ENCODE measurements around the gene FRY.

Gene FRY

DNA sequence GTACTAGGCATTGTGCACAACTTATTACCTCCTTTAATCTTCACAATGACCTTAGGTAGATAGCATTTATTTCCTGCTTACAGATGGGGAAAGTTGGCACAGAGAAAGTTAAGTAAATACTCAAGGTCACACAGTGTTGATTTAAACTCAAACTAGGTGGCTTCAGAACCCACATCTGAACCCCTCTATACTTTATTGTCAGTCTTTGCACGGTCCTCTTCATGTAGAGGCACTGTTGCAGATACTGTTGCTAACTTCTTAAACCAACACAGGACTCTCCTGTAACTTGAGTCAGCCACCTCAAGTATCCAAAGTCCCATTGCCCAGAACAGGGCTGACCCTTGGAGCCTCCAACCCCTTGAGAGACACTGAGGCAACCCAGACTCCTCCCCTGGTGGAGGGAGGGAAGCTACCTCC is 48.8 kb downstream of the FRY start:
- Histone ChIP-seq H3K4me3 (ENCODE audit: low read depth, low read length) (no peak overlapping the region), H3K36me3 (ENCODE audit: control insufficient read depth, insufficient read depth, low read length) (no peaks in the 10 kb centered on the region), H3K9ac (ENCODE audit: low read length) (no peak overlapping the region), H3K9me3 (ENCODE audit: control insufficient read depth, insufficient read depth, low read depth, low read length) (no peaks in the 10 kb centered on the region), H3K27me3 (ENCODE audit: control insufficient read depth, insufficient read depth, low read length) (no peaks in the 10 kb centered on the region), H3K4me1 (ENCODE audit: control insufficient read depth, insufficient read depth, low read length) (0 out of 2 replicates have a peak, but pooled peaks cover 4% of the 10 kb centered on the region), H3K27ac (ENCODE audit: low read depth, low read length) (no peak overlapping the region)

DNA sequence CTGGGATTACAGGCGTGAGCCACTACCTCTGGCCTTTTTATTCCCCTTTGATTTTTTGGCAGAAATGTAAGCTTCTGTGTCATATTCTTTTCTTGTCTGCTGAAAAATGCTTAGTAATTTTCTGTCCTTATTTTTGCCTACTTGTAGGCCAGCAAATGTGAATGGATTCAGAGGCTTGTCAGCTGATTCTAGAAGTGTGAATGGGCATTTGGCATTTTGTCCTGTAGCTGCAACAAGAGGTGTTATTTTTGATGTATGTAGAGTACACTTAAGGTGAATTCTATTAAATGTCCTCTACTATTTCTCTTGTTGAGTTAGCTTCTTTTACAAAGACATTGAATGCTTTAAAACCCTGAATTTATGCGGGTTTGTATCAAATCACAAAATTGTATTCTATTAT is 50.0 kb downstream of the FRY start:
- 0 out of 2 replicates have a peak, but pooled peaks cover 4% of the 10 kb centered on the region for H3K4me1 ChIP-seq (ENCODE audit: control insufficient read depth, insufficient read depth, low read length)
- no peaks in the 10 kb centered on the region for H3K36me3 ChIP-seq (ENCODE audit: control insufficient read depth, insufficient read depth, low read length)
- H3K27ac ChIP-seq (ENCODE audit: low read depth, low read length): no peak overlapping the region
- H3K9me3 ChIP-seq (ENCODE audit: control insufficient read depth, insufficient read depth, low read depth, low read length): no peaks in the 10 kb centered on the region
- no peak overlapping the region for H3K9ac ChIP-seq (ENCODE audit: low read length)
- no peaks in the 10 kb centered on the region for H3K27me3 ChIP-seq (ENCODE audit: control insufficient read depth, insufficient read depth, low read length)
- H3K4me3 ChIP-seq (ENCODE audit: low read depth, low read length): no peak overlapping the region

DNA sequence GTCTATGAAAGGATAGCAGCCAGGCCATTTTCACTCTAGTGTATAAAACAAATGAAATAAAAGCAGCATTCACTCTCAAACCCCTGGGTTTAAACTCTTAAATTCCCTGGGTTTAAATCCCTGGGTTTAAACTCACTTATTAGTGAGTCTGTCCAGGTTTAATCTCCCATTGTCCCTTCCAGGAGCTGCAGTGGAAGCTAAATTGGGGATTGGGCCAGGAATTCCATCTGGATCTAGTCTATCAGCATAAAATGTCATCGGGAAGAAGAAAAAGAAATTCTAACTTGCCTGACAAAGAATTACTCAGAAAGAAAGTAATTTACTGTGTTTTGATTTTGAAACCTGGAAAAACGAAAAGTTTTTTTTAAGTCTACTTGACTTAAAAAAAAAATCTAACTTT is 54.8 kb downstream of the FRY start:
- H3K27ac ChIP-seq (ENCODE audit: low read depth, low read length): no peak overlapping the region
- no peaks in the 10 kb centered on the region for H3K27me3 ChIP-seq (ENCODE audit: control insufficient read depth, insufficient read depth, low read length)
- no peaks in the 10 kb centered on the region for H3K36me3 ChIP-seq (ENCODE audit: control insufficient read depth, insufficient read depth, low read length)
- no peak overlapping the region for H3K4me3 ChIP-seq (ENCODE audit: low read depth, low read length)
- no peaks in the 10 kb centered on the region for H3K9me3 ChIP-seq (ENCODE audit: control insufficient read depth, insufficient read depth, low read depth, low read length)
- no peak overlapping the region for H3K9ac ChIP-seq (ENCODE audit: low read length)
- peaks cover 13% of the 10 kb centered on the region for H3K4me1 ChIP-seq (ENCODE audit: control insufficient read depth, insufficient read depth, low read length)

DNA sequence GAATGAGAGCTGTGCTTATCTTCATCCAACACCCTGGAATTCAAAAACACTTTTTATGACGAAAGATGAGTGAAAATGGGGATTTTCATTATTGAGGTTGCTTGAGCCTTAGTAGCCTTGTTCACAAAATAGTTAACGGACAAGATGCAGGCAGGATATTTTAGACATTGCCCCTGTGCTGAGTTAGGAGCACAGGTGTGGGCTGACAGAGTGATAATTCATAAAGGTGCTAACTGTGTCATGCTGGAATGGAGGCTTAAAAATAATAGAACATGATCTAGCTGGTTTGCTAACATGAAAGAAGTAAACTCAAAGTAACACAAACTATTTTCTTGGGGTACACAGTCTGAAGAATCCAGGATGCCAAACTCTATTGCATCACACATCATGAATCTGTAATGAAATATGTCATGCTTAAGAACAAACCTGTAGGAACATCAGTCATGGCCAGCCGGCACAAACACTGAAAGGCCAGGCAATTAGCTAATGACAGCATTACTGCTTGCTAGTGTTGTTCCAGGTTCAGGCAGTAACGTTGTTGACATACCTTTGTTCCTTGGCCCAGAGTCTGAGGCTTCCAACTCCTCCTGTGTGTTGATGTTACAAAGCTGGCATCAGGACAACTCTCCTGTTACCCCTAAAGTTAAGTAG is 55.3 kb downstream of the FRY start:
- H3K9ac ChIP-seq (ENCODE audit: low read length): no peak overlapping the region
- peaks cover 13% of the 10 kb centered on the region for H3K4me1 ChIP-seq (ENCODE audit: control insufficient read depth, insufficient read depth, low read length)
- no peak overlapping the region for H3K27ac ChIP-seq (ENCODE audit: low read depth, low read length)
- no peak overlapping the region for H3K4me3 ChIP-seq (ENCODE audit: low read depth, low read length)
- no peaks in the 10 kb centered on the region for H3K36me3 ChIP-seq (ENCODE audit: control insufficient read depth, insufficient read depth, low read length)
- H3K27me3 ChIP-seq (ENCODE audit: control insufficient read depth, insufficient read depth, low read length): no peaks in the 10 kb centered on the region
- H3K9me3 ChIP-seq (ENCODE audit: control insufficient read depth, insufficient read depth, low read depth, low read length): no peaks in the 10 kb centered on the region

DNA sequence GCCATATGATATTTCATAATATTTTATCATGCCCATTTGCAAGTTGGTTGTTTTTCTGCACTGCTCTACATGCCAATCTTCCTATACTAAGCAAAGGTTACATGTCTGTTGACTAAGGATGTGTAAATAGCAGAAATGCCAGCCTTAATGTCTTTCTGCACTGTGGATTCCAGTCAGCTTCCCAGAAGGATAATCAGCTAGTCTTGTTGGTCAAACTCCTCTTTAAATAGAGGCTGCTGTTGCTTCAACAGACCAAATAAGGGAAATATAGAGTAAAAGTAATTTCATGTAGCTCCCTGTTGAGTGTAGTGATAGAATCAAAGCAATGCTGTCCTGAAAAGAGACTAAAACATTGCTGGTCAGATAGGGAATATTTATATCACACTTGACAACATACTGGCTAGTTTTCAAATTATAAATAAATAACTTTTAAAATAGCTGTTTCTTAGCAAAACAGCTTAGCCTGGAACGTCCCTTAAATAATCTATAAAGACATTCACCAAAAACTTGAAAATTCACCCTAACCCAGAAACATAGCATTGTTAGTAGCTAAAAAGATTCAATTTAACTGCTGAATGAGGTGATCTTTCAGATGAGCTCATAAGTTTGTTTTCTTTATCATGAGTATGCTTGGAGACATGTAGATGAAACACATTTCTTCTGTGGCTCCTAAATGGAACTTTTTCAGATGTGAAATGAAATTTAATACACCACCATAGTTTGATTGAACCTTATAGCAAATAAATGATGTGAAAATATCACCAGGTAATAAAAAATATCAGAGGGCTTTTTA is 56.6 kb downstream of the FRY start:
- no peaks in the 10 kb centered on the region for H3K36me3 ChIP-seq (ENCODE audit: control insufficient read depth, insufficient read depth, low read length)
- no peak overlapping the region for H3K4me3 ChIP-seq (ENCODE audit: low read depth, low read length)
- no peak overlapping the region for H3K9ac ChIP-seq (ENCODE audit: low read length)
- peaks cover 9% of the 10 kb centered on the region for H3K4me1 ChIP-seq (ENCODE audit: control insufficient read depth, insufficient read depth, low read length)
- no peak overlapping the region for H3K27ac ChIP-seq (ENCODE audit: low read depth, low read length)
- H3K9me3 ChIP-seq (ENCODE audit: control insufficient read depth, insufficient read depth, low read depth, low read length): no peaks in the 10 kb centered on the region
- H3K27me3 ChIP-seq (ENCODE audit: control insufficient read depth, insufficient read depth, low read length): no peaks in the 10 kb centered on the region

DNA sequence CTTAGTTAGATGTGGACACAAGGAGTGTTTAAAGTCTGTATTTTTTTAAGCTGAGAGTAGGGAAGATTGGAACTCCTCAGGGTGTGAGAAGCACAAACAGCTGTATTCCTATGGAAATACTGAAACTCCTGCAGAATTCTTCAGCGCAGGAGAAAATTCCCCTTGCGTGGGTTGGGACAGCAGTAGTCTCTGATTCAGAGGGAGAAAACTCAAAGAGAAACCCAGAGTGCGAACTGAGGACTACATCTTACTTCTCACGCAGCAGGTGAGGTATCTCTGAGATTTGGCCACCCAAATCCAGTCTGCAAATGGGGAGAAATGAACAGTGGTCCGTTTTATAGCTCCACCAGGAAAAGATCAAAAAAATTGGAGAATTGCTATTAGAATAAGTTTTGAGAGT is 60.9 kb downstream of the FRY start:
- Histone ChIP-seq H3K36me3 (ENCODE audit: control insufficient read depth, insufficient read depth, low read length) (no peaks in the 10 kb centered on the region), H3K4me3 (ENCODE audit: low read depth, low read length) (no peak overlapping the region), H3K27ac (ENCODE audit: low read depth, low read length) (no peak overlapping the region), H3K27me3 (ENCODE audit: control insufficient read depth, insufficient read depth, low read length) (no peaks in the 10 kb centered on the region), H3K9ac (ENCODE audit: low read length) (no peak overlapping the region), H3K4me1 (ENCODE audit: control insufficient read depth, insufficient read depth, low read length) (peaks cover 9% of the 10 kb centered on the region), H3K9me3 (ENCODE audit: control insufficient read depth, insufficient read depth, low read depth, low read length) (no peaks in the 10 kb centered on the region)

DNA sequence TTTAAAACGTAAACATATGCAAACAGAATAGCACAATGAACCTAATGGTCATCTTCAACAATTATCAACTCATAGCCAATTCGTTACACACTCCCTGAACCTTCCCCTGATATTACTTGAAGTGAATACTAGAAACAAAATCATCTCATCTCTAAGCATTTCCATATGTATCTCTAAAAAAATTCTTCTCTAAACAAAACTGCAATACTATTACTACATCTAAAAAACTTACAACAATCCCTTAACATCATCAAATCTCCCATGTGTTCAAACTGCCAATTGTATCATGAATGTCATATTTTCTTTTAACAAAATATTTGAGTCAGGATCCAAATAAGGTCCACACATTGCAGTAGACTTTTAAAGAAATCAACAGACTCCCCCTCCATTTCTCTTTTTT is 61.4 kb downstream of the FRY start:
- no peaks in the 10 kb centered on the region for H3K9me3 ChIP-seq (ENCODE audit: control insufficient read depth, insufficient read depth, low read depth, low read length)
- H3K4me1 ChIP-seq (ENCODE audit: control insufficient read depth, insufficient read depth, low read length): peaks cover 9% of the 10 kb centered on the region
- H3K4me3 ChIP-seq (ENCODE audit: low read depth, low read length): no peak overlapping the region
- H3K27me3 ChIP-seq (ENCODE audit: control insufficient read depth, insufficient read depth, low read length): no peaks in the 10 kb centered on the region
- no peak overlapping the region for H3K9ac ChIP-seq (ENCODE audit: low read length)
- H3K36me3 ChIP-seq (ENCODE audit: control insufficient read depth, insufficient read depth, low read length): no peaks in the 10 kb centered on the region
- no peak overlapping the region for H3K27ac ChIP-seq (ENCODE audit: low read depth, low read length)

DNA sequence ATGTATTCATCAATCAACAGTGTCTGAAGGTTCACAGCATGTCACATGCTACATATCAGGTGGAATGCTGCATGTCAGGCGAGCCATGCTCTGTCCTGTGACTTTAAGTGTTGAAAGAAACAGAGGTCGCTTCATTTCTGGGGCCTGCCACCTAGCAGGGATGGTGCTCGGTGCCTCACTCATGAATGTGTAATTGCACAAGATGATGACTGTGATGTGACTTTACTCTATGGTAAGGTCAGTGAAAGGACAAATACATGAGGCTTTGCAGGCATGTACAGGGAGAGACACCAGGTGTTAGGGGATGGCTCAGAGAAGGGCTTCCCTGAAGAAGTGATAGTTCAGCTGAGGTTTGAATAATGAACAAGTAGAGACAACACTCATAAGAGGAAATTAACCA is 66.7 kb downstream of the FRY start:
- Histone ChIP-seq H3K27me3 (ENCODE audit: control insufficient read depth, insufficient read depth, low read length) (no peaks in the 10 kb centered on the region), H3K9ac (ENCODE audit: low read length) (no peak overlapping the region), H3K4me3 (ENCODE audit: low read depth, low read length) (no peak overlapping the region), H3K4me1 (ENCODE audit: control insufficient read depth, insufficient read depth, low read length) (no peaks in the 10 kb centered on the region), H3K27ac (ENCODE audit: low read depth, low read length) (no peak overlapping the region), H3K36me3 (ENCODE audit: control insufficient read depth, insufficient read depth, low read length) (no peaks in the 10 kb centered on the region), H3K9me3 (ENCODE audit: control insufficient read depth, insufficient read depth, low read depth, low read length) (no peaks in the 10 kb centered on the region)

DNA sequence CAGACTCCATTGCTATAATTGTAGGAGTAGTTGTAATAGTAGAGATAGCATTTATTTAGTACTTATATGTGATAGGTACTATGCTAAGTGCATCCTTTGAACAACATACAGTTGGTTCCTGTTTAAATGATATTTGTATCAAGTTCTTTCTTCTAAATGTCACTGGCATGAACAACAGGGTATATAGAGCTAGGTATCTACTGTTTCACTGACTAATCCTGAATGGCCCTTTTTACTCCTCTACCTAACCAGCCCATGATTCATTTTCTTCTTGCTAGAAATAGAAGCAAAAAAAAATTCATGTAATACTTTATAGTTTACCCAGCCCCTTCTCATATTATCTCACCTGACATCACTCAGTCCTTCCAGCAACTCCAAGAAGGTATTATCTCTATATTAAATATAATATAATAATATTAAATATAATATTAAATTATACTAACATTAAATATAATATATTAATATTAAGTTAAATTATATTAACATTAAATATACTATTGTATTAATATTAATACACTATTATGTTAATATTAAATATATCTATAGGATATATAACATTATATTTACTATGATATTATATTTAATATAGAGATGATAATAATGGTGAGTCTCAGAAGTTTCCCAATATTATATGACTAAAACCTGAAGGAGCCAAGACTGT is 74.2 kb downstream of the FRY start:
- Histone ChIP-seq H3K36me3 (ENCODE audit: control insufficient read depth, insufficient read depth, low read length) (no peaks in the 10 kb centered on the region), H3K27me3 (ENCODE audit: control insufficient read depth, insufficient read depth, low read length) (no peaks in the 10 kb centered on the region), H3K4me1 (ENCODE audit: control insufficient read depth, insufficient read depth, low read length) (no peaks in the 10 kb centered on the region), H3K9me3 (ENCODE audit: control insufficient read depth, insufficient read depth, low read depth, low read length) (no peaks in the 10 kb centered on the region), H3K4me3 (ENCODE audit: low read depth, low read length) (no peak overlapping the region), H3K9ac (ENCODE audit: low read length) (no peak overlapping the region), H3K27ac (ENCODE audit: low read depth, low read length) (no peak overlapping the region)

DNA sequence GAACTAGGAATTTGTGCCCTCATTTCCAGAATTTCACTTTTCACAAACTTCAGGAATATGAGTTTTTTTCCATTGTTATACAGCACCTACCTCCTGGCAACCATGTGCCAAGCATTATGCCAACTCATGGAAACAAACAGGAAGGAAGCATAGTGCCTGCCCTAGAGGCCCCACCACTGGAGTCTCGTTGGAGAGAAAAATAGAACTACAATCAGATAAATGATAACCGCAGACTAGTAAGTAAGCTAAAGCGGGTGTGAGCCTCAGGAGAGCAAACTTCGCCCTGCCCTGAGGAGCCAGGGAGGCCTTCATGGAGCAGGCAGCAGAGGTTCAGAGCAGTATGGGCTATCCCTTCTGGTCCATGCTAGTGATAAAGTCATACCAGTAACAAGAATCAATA is 75.9 kb downstream of the FRY start:
- Histone ChIP-seq H3K9me3 (ENCODE audit: control insufficient read depth, insufficient read depth, low read depth, low read length) (no peaks in the 10 kb centered on the region), H3K9ac (ENCODE audit: low read length) (no peak overlapping the region), H3K36me3 (ENCODE audit: control insufficient read depth, insufficient read depth, low read length) (no peaks in the 10 kb centered on the region), H3K4me3 (ENCODE audit: low read depth, low read length) (no peak overlapping the region), H3K27me3 (ENCODE audit: control insufficient read depth, insufficient read depth, low read length) (no peaks in the 10 kb centered on the region), H3K4me1 (ENCODE audit: control insufficient read depth, insufficient read depth, low read length) (no peaks in the 10 kb centered on the region), H3K27ac (ENCODE audit: low read depth, low read length) (no peak overlapping the region)

DNA sequence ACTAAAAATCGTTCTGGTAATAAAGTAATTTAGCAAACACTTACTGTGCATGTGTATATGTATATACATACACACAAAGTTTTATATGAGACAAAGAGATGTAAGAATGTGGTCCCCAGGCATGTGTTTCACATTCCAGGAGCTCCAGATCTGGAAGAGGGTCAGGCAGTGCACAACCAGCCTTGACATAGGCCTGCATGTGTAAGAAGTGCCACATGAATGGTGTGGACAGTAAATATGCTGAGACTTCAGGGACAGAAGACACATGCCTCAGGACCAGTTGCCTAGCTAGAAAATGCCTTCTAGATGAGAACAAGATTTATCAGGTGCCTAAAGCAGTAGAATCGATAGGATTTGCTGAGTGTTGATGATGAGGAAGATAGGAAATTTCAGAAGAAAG is 76.4 kb downstream of the FRY start:
- no peaks in the 10 kb centered on the region for H3K27me3 ChIP-seq (ENCODE audit: control insufficient read depth, insufficient read depth, low read length)
- no peak overlapping the region for H3K4me3 ChIP-seq (ENCODE audit: low read depth, low read length)
- H3K36me3 ChIP-seq (ENCODE audit: control insufficient read depth, insufficient read depth, low read length): no peaks in the 10 kb centered on the region
- H3K27ac ChIP-seq (ENCODE audit: low read depth, low read length): no peak overlapping the region
- H3K4me1 ChIP-seq (ENCODE audit: control insufficient read depth, insufficient read depth, low read length): no peaks in the 10 kb centered on the region
- no peak overlapping the region for H3K9ac ChIP-seq (ENCODE audit: low read length)
- no peaks in the 10 kb centered on the region for H3K9me3 ChIP-seq (ENCODE audit: control insufficient read depth, insufficient read depth, low read depth, low read length)
